Peyer's patch (tissue), 4 donors: ENCODE data around the gene GORASP1.

Experiments
- CTCF ChIP-seq, 6 experiments: fragments of 450-650 bp in 4 of 6; fragments of 200-600 bp in 2 of 6; sonication (generic) in 1 of 6; IDR thresholded peaks; one replicate each; pipeline ENCODE4 v1.5.1; 2017 to 2019; ENCODE audit warnings: antibody characterized with exemption in 6 of 6, mild to moderate bottlenecking in 3 of 6, moderate library complexity in 1 of 6
- POLR2A ChIP-seq, 2 donors: fragments of 450-650 bp; IDR thresholded peaks; one replicate each; pipeline ENCODE4 v1.5.1; 2017; ENCODE audit warnings: antibody characterized with exemption in 2 of 2, mild to moderate bottlenecking in 2 of 2, moderate library complexity in 2 of 2

- TF ChIP-seq CTCF (IDR thresholded peaks at IDR 0.05) (no peak), POLR2A (IDR thresholded peaks at IDR 0.05) (no peak)
Measured at GRCh38 chr3:39135170-39135805, 27.9 kb upstream of the GORASP1 start.
